HG03103 (cell line): ENCODE data around the gene ANXA11.

ENCODE experiments used
- ATAC-seq: cut with Tn5 transposase; IDR thresholded peaks from one replicate; pipeline ENCODE4 v1.9.1; 2021; ENCODE audit warnings: low read depth; ENCODE audit not compliant: unreplicated experiment

ANXA11 gene

GRCh38 chr10:80122110-80122710 is 83.1 kb downstream of the ANXA11 start:
- no peak for ATAC-seq

- ATAC-seq, result no peak
Measured at GRCh38 chr10:80118669-80119068, 86.7 kb downstream of the ANXA11 start.

DNA sequence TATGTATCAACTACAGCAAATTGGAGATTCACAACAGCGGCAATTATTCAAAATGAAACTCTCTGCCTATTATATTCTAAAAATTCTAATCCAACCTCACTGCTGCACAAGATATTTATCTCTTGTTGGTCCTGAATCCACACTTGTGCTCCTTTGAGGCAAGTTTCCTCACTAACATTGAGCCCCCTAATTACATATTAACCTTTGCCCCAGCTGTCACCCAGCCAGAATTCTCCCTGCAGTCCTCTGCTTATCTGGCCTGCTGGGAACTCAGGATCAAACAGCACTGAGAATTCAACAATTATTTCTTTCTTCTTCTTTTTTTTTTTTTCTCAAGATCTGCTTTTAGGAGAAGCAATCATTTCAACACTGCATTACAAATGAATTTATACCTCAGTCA is 94.4 kb downstream of the ANXA11 start:
- ATAC-seq, result no peak

DNA sequence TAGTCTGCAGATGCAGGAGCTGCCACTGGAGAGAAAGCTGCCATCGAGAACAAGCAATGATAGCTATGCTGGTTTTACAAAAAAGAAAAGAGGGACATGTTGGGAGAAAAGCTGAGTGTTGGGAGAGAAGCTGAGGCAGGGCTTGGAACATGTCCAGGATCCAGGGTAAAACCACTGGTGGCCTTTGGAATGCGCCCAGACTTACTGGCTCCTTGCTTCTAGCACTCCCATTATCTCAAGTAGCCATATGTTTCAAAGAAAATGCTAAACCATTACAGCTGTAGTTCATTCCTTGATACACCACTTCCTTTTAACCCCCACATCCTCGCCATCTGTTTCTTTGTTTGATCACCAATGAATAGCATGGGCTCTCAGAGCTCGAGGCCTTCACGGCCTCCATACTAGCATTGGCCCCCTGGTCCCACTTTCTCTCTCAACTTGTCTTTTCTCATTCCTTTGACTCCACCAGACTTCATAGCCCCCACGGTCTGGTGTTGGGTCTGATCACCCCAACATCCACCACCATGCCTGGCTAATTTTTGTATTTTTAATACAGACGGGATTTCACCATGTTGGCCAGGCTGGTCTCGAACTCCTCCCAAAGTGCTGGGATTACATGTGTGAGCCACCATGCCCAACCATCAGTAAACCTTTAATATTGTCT is 96.6 kb downstream of the ANXA11 start:
- no peak for ATAC-seq

DNA sequence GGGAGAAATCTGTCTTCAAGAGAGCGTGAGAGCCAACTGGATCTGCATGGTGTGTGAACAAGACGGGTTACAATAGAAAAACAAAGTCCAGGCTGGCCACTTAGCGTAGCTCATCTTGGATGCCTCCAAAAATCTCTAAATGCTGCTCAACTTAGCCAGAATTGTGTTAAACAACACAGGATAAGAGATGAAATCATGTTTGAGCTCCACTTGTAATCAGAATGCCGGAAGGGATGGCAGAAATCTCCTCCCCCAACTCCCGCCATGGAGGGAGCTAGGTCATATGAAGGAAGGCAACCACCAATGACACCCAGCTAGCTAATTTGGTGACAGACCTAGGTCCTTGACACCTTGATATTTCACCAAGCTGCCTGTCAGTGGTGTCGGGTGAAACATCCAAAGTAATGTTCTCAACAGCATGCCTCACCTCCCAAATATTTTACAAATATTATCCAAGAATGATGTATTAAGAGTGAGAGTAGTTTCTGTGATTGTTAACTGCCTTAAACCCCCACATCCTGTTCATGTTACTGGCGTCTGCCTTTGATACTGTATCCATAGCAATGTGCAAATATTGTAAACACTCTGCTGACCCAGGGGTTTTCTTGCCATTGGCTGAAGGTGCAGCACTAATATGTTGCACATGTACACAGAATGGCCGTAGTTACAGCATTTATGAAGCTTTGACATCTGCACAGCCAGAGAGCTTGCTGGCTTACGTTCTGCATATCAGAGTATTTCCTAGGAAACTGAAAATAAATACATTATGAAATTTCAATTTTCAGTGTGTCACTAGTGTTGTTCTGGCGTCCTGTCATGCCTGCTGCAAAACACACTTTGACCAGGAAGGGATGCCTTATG is 101.0 kb downstream of the ANXA11 start:
- ATAC-seq, result peak; percentile 83
